Cardiac muscle cell (in vitro differentiated cells and primary cell): Measurements from ENCODE around the gene PIP5K1C. TPM values are rescaled to one million over a fixed set of nuclear protein-coding genes. Genes with fewer than 3 reads are reported as not detected.
"Not testable (repeated sequence)": the region's sequence is repeated elsewhere in the genome, so short reads cannot be mapped to it uniquely, and the experiment has no call there.

Source experiments
- DNase-seq, 2 donors: peaks; one replicate each; pipeline versions ENCODE4 v3.0.0 to v3.0.0-alpha.2; 2010 to 2017; ENCODE audit warnings: low read depth in 1 of 2, low spot score in 1 of 2
- H3K27ac ChIP-seq: fragments of 200-600 bp; sonication (generic); 2 replicates; pipeline ENCODE4 v1.5.1; 2016
- H3K27me3 ChIP-seq: fragments of 200-600 bp; sonication (generic); 2 replicates; pipeline ENCODE4 v1.6.0; 2016; ENCODE audit warnings: control low read depth
- H3K36me3 ChIP-seq: fragments of 200-600 bp; sonication (generic); 2 replicates; pipeline ENCODE4 v1.5.1; 2016; ENCODE audit warnings: control low read depth
- H3K4me1 ChIP-seq: fragments of 200-600 bp; sonication (generic); 2 replicates; pipeline ENCODE4 v1.8.1; 2017; ENCODE audit warnings: low read depth, mild to moderate bottlenecking, mixed run types
- H3K4me3 ChIP-seq: fragments of 200-600 bp; sonication (generic); 2 replicates; pipeline ENCODE4 v1.5.1; 2016; ENCODE audit warnings: mild to moderate bottlenecking
- H3K9me3 ChIP-seq: fragments of 200-600 bp; sonication (generic); 2 replicates; pipeline ENCODE4 v1.5.1; 2017; ENCODE audit warnings: low read depth, mild to moderate bottlenecking, control low read depth
- polyA plus RNA-seq: library from polyadenylated mRNA; unstranded; fragments of >200 nt; fragmentation: Nextera tagmentation; extraction: Ambion mirVana; gene quantifications from 2 replicates; pipeline ENCODE4 v1.2.1, GENCODE V29; 2016
- total RNA-seq: library from RNA; depleted of rRNA; stranded (reverse); fragments of >200 nt; gene quantifications from 2 replicates; pipeline ENCODE4 v1.2.3, GENCODE V29; 2016
- TF ChIP-seq, protein P1 (sequence below): IDR thresholded peaks from 2 replicates; pipeline ENCODE4 v1.5.1; 2012; ENCODE audit warnings: low read depth, mild to moderate bottlenecking, low read length

Gene PIP5K1C
- total and polyA plus RNA-seq, 2 experiments from 2014 or later, result 21.0 to 28.4 TPM

DNA sequence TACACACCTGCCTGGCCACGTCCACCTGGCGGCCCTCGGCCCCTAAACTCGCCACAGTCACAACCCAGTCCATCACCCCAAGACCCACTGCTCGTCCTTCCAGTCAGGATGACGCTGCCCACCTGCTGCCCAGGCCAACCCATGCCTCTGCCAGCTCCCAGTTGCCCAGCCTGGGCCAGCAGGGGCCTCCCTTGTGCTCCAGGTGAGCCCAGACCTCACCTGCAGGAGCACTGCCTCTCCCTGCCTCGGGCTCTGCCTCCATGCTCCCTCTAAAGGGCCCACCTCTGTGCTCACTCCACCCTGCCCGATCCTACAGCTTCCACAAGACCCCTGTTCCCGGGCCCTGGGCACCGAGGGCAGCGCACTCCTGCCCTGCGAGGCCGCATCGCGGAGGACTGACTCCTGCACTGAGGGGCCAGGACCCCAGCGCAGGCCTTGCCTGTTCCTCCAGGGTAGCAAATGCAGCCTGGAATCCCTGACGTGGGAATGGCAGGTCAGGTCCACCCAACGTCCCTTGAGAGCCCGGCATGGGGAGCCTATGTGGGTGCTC lies 65.7 kb downstream of the PIP5K1C start:
- no peak for DNase-seq
- TF ChIP-seq, protein P1, sequence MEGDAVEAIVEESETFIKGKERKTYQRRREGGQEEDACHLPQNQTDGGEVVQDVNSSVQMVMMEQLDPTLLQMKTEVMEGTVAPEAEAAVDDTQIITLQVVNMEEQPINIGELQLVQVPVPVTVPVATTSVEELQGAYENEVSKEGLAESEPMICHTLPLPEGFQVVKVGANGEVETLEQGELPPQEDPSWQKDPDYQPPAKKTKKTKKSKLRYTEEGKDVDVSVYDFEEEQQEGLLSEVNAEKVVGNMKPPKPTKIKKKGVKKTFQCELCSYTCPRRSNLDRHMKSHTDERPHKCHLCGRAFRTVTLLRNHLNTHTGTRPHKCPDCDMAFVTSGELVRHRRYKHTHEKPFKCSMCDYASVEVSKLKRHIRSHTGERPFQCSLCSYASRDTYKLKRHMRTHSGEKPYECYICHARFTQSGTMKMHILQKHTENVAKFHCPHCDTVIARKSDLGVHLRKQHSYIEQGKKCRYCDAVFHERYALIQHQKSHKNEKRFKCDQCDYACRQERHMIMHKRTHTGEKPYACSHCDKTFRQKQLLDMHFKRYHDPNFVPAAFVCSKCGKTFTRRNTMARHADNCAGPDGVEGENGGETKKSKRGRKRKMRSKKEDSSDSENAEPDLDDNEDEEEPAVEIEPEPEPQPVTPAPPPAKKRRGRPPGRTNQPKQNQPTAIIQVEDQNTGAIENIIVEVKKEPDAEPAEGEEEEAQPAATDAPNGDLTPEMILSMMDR, result no peak
- no peak overlapping the region for H3K4me3 ChIP-seq
- no peak overlapping the region for H3K27ac ChIP-seq
- H3K4me1 ChIP-seq, result no peaks in the 10 kb centered on the region
- peaks cover 6% of the 10 kb centered on the region for H3K36me3 ChIP-seq
- no peaks in the 10 kb centered on the region for H3K27me3 ChIP-seq
- H3K9me3 ChIP-seq, result no peaks in the 10 kb centered on the region

DNA sequence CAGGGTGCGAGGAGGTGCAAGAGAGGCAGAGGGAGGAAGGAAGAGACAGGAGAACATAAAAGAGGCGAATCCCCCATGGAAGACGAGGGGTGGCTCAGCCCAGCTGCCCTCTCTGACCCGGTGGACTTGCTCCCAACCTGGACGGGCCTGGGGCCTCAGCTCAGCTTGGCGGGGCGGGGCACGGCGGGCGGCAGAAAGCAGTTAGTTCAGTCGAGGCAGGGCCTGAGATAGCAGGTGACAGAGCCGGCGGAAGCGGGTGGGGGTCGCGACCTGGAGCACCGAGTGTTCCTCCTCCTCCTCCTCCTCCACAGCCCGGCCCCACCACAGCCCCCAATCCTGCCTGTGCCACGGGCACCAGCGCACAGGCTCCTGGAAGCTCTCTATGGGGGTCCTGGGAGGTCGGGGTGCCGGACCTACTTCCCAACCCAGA lies 66.7 kb downstream of the PIP5K1C start:
- no peaks in the 10 kb centered on the region for H3K27me3 ChIP-seq
- TF ChIP-seq, protein P1, result no peak
- H3K9me3 ChIP-seq, result no peaks in the 10 kb centered on the region

DNA sequence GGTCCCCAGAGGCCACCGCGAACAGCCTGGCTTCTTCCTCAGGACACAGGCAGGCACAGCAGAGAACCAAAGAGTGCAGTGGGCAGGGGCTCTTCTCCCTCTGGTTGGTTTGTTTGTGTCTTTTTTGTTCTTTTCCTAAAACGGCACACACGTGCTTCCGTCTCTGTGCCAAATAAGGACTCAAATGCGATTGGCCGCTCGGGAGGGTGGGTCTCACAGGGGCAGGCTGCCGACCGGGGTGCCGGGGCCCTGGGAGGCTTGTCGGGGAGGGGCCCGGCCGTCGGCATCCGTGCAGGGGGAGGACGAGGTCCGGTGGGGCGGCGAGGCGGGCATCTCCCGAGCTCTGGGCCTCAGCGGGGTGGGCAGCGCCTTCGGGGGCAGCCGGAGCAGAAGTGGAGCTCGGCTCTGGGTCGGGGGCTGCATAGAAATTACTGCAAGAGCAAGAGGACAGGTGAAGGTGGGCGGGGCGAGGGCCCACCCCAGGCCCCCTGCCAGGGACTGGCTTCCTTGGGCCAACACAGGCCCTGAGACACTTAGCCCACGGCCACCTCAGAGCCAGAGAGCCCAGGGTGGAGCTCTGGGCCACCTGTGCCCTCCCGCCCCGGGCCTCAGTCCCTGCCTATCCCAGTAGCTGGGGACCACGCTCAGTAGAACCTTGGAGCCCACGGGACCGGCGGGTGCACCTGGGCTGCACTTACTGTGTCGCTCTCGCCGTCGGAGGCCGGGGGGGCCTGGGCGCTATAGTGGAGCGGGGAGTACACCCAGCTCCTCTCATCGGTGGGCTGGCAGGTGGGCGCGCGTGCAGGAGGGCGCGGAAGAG lies 67.3 kb downstream of the PIP5K1C start:
- Histone ChIP-seq H3K27me3 (no peaks in the 10 kb centered on the region), H3K4me1 (no peaks in the 10 kb centered on the region), H3K27ac (no peak overlapping the region), H3K4me3 (no peak overlapping the region), H3K9me3 (no peaks in the 10 kb centered on the region), H3K36me3 (peaks cover 4% of the 10 kb centered on the region)
- TF ChIP-seq, protein P1, result no peak
- DNase-seq, result no peak

More for the DNA sequence above, 66.7 kb downstream of the PIP5K1C start:
- H3K36me3 ChIP-seq, result peaks cover 6% of the 10 kb centered on the region
- no peak for DNase-seq
- H3K27ac ChIP-seq, result no peak overlapping the region
- no peaks in the 10 kb centered on the region for H3K4me1 ChIP-seq
- no peak overlapping the region for H3K4me3 ChIP-seq

DNA sequence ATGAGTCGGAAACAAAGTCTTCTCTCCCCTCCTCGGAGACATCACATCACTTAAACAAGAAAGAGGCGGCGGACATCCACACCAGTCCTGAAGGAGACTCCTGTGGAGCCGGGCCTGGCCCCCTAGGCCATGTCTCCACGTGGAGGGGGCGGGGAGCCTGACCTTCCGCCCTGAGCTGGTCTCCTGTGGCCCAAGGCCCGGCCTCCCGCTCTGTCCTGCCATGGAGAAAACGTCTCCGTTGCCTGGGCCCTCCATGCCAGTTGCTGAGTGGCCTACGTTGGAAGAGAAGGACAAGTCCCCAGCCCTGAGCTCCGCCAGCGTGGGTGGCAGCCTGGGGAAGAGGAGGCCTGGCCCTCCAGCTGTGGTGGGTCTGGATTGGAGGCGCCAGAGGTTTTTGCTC lies 68.2 kb downstream of the PIP5K1C start:
- Histone ChIP-seq H3K27me3 (no peaks in the 10 kb centered on the region), H3K4me3 (no peak overlapping the region), H3K36me3 (no peaks in the 10 kb centered on the region)

DNA sequence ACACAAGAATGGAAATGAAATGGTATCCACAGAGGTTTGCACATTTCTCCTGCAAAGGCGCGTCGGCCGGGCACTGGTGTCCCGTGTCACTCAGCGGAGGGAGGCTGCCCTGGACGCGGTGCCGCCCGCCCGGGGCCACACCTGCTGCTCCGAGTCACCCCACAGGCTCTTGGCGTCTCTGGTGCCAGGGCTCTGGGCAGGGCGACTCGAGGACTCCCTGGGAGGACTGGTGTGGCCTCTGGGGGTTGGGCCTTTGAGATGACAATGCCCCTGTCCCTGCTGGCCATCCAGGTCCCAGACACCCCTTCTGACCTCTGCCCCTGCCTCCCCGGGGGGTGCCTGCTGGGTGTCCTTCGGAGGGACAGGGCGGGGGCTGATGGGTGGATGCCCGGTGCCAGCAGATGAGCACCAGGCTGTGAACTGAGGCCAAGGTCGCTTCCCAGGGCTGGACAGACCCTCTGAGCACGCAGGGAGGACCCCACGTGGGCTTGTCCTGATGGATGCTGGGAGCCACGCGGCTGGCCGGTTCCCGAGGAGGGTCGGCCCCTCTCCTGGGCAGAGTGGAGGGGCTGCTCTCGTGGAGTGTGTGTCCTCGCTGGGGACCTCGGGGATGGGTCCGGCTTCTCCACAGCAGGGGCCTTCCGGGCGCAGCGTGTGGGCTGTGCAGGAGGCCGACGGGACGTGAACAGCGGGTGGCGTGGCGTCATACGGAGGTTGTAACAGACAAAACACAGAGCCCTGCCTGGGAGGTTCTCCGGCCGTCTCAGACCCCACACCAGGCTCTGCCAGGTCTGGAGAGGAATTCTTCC lies 69.0 kb downstream of the PIP5K1C start:
- TF ChIP-seq, protein P1, result no peak
- Histone ChIP-seq H3K4me1 (no peaks in the 10 kb centered on the region), H3K36me3 (no peaks in the 10 kb centered on the region), H3K27ac (no peak overlapping the region), H3K4me3 (no peak overlapping the region), H3K27me3 (no peaks in the 10 kb centered on the region), H3K9me3 (no peaks in the 10 kb centered on the region)
- no peak for DNase-seq

More for the DNA sequence above, 68.2 kb downstream of the PIP5K1C start:
- no peaks in the 10 kb centered on the region for H3K4me1 ChIP-seq
- no peak overlapping the region for H3K27ac ChIP-seq
- H3K9me3 ChIP-seq, result no peaks in the 10 kb centered on the region
- DNase-seq, result no peak
- TF ChIP-seq, protein P1, result no peak

DNA sequence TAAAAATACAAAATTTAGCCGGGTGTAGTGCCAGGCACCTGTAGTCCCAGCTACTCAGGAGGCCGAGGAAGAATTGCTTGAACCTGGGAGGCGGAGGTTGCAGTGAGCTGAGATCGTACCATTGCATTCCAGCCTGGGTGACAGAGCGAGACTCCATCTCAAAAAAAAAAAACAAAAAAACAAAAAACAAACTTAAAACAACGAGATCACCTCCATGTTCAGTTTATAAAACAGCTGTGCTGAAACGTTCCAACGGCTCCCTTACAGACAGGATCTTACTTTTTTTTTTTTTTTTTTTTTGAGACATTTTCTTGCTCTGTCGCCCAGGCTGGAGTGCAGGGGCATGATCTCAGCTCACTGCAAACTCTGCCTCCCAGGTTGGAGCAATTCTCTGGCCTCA lies 71.5 kb downstream of the PIP5K1C start:
- not testable (repeated sequence) for H3K9me3 ChIP-seq, H3K4me3 ChIP-seq, H3K4me1 ChIP-seq, H3K27ac ChIP-seq, H3K36me3 ChIP-seq, H3K27me3 ChIP-seq, DNase-seq
